Measurements from ENCODE around the gene ATF4.

ATF4 gene

GRCh38 chr22:39520226-39521105 lies at the start of gene ATF4:
Gene ATF4, plus strand, starts transcription at chr22:39520562. Its CDS starts 884 bp downstream, at chr22:39521446.
- peak; percentile 96 for DNase-seq (ENCODE audit: low read depth)

GRCh38 chr22:39471381-39472141 lies 48.8 kb upstream of the ATF4 start:
- DNase-seq (ENCODE audit: low read depth) = no peak

GRCh38 chr22:39472570-39473556 lies 47.5 kb upstream of the ATF4 start:
- no peak for DNase-seq (ENCODE audit: low read depth)

- no peak for DNase-seq (ENCODE audit: low read depth)
Measured at GRCh38 chr22:39473851-39474250, 46.5 kb upstream of the ATF4 start.

- DNase-seq (ENCODE audit: low read depth) = no peak
Measured at GRCh38 chr22:39474351-39475111, 45.8 kb upstream of the ATF4 start.

GRCh38 chr22:39475337-39475736 lies 45.0 kb upstream of the ATF4 start:
- no peak for DNase-seq (ENCODE audit: low read depth)

- DNase-seq (ENCODE audit: low read depth) = no peak
Measured at GRCh38 chr22:39475902-39476301, 44.5 kb upstream of the ATF4 start.

GRCh38 chr22:39476664-39477063 lies 43.7 kb upstream of the ATF4 start:
- DNase-seq (ENCODE audit: low read depth) = no peak

- no peak for DNase-seq (ENCODE audit: low read depth)
Measured at GRCh38 chr22:39477542-39477941, 42.8 kb upstream of the ATF4 start.

GRCh38 chr22:39478441-39478850 lies 41.9 kb upstream of the ATF4 start:
- DNase-seq (ENCODE audit: low read depth) = no peak

- DNase-seq (ENCODE audit: low read depth) = no peak
Measured at GRCh38 chr22:39479254-39479653, 41.1 kb upstream of the ATF4 start.

GRCh38 chr22:39480557-39480956 lies 39.8 kb upstream of the ATF4 start:
- no peak for DNase-seq (ENCODE audit: low read depth)

GRCh38 chr22:39481054-39481453 lies 39.3 kb upstream of the ATF4 start:
- no peak for DNase-seq (ENCODE audit: low read depth)

GRCh38 chr22:39481595-39481994 lies 38.8 kb upstream of the ATF4 start:
- no peak for DNase-seq (ENCODE audit: low read depth)

- no peak for DNase-seq (ENCODE audit: low read depth)
Measured at GRCh38 chr22:39482768-39483167, 37.6 kb upstream of the ATF4 start.

- DNase-seq (ENCODE audit: low read depth) = no peak
Measured at GRCh38 chr22:39486951-39487825, 33.2 kb upstream of the ATF4 start.

GRCh38 chr22:39487826-39488520 lies 32.4 kb upstream of the ATF4 start:
- DNase-seq (ENCODE audit: low read depth) = no peak

GRCh38 chr22:39488563-39489083 lies 31.7 kb upstream of the ATF4 start:
- no peak for DNase-seq (ENCODE audit: low read depth)
